Measurements from ENCODE around the gene UGT1A3.

UGT1A3 gene

DNA sequence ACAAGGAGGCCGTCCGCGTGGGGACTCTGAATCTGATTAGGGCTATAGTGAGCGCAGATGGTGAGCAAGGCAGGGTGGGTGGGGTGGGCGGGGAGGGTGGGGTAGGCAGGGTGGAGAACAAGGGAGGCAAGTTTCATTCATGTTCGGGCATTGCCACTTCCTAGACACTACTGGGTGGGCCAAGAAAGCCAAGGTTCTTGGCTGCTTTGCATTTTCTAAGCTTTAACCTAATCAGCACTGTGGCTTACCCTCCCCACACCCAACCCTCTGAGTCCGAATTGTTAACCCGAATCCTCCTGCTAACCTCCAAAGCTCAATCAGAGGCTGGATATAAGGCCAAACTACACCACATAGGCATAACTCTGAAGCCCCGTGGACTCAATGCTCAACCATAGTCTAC lies 67.4 kb downstream of the UGT1A3 start:
- DNase-seq (ENCODE audit: low spot score), result no peak

DNA sequence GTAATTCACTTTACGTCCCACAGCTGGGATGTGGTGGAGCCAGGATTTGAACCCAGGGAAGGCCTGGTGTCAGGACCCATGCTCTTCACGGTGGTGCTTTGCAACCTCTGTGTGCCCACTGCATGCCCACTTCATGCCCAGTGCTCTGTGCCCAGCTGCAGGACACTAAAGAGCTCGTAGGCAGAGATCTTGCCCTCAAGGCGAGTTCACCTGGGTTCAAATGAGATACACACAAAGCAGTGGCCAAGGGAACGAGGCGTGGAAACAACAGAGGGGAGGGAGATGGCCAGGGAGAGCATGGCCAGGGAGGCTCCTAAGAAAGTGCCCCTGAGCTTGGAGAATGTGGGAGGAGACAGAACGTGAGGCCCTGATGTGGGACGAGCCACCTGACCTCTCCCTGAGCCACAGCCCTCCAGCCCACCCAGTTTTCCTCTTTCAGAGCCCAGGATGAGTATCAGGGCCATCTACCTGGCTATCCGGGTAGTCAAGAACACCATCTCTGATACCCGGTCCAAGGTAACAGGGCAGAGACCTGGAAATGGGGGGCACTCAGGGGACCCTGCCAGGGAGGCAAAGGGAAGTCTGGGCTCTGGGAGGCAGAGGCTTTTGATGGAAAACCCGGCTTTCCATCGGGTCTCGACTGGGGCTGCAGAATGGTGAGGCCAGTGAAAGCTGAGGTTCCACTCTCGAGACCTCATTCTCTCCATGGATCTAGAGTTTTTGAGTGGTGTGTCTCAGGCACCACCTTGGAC lies 69.7 kb downstream of the UGT1A3 start:
- no peak for DNase-seq (ENCODE audit: low spot score)

DNA sequence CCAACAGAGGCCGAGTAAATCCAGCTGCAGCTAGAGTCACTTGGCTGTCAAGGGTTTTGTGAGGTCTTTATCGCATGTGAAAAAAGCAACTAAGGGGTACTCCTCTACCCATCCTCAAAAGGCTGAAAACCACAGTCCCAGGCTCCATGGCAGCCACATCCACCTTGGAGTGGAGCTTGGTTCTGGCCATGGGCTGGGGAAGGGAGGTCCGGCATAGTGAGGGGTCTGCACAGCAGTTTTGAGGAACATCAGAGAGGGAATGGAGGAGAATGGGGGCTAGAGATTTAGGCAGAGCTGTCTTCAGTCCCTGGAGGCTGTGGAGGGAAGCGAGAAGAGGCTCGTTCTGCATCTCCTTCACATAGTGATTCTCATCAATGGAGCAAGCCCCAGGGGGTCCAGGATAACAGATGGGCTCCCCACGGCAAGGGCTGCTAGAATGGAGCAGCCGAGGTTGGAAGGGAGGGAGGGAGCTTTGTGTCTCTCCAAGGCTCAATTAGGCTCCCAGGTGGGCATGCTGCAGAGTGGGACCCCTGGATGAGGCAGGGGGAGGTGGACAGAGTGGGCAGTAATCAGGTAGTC lies 70.3 kb downstream of the UGT1A3 start:
- DNase-seq (ENCODE audit: low spot score), result no peak

DNA sequence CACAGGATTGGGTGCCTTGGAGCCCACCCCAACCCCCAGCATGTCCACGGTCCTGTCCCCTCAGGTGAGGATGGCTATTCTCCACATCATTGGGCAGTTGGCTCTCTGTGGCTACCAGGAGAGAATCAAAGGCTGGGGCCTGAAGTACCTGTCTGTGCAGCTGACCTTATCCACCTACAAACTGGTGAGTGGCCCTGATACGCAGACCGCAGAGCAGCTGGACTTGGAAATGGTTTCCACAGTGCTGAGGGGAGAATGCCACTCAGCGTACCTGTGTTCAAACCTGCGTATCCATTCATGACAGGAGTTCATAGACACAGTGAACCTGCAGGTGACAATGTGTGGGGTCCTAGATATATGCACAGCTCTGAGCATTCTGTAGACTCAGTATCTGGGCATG lies 70.9 kb downstream of the UGT1A3 start:
- DNase-seq (ENCODE audit: low spot score), result no peak

DNA sequence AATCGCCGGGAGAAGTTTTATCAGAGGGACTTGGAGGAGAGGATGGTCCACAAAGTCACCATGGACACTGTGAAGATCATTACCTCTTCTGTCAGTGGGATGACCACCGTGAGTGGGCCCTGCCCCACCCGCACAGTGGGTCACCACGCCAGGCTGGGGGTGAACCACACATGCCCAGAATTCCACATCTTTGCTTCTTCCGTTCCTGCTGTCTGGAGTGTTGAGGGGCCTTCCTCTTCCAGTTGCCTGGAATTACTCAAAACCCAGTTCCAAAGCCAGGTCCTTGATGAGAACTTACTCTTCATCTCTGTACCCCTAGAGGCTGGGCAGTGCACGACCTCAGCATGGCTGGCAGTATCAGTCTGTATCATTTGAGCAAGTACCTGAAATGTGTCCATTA lies 71.4 kb downstream of the UGT1A3 start:
- DNase-seq (ENCODE audit: low spot score), result no peak

DNA sequence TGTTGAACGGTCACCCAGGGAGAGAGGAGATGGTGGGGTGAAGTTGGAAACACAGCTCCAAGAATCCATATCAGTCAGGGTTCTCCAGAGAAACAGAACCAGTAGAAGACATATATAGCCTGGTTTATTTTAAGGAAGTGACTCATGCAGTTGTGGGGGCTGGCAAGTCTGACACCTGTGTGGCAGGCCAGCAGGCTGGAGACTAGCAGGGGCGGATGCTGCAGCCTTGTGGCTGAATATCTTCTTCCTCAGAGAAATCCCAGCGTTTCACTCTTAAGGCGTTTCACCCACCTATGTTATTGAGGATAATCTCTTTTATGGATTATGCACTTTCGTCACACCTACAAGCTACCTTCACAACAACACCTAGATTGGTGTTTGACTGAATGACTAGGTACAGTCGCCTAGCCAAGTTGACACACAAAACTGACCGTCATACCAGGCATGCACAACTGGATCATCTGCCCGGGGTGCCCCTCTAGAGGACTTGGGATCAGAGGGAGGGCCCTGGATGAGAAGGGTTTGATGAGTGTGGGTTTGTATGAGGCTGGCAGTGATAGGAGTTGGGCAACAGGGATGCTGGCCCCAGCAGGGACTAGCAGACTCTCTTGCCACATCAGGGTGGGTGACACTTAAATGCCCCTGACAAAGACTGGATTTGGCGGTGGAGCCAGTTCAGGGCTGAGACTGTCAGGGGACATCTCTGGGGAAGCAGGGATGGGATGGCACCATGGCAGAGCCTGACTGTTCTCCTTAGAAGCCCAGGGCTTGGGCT lies 72.7 kb downstream of the UGT1A3 start:
- peak; percentile 3 for DNase-seq (ENCODE audit: low spot score)

DNA sequence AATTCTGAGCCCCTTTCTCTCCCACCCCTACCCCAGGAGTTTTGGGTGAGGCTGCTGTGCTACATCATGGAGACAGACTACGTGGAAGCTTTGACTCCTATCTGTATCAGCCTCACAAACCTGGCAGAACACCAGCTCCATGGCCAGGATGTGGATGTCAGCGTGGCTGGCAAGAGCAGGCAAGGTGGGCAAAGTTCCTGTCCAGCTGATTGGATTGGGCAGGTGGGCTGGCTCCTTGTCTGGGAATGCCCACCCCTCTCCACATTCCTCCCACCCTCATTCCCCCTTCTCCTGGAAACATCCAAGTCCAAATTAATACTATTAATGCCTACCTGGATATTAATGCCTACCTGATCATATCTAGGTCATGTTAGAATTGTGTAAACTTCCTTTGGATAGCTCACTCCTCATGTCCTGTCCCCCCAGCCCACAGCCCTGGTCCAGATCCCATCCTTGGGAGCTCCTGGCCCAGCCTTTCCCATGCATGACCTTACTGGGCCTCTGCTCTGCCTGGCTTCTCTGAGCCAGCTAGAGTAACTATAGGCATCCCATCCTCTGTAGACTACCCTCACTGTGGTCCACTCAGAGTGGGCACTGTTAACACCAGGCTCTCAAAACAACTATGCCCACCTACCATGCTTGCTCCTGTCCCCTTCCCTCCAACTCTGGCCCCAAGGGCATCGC lies 73.4 kb downstream of the UGT1A3 start:
- DNase-seq (ENCODE audit: low spot score), result no peak

DNA sequence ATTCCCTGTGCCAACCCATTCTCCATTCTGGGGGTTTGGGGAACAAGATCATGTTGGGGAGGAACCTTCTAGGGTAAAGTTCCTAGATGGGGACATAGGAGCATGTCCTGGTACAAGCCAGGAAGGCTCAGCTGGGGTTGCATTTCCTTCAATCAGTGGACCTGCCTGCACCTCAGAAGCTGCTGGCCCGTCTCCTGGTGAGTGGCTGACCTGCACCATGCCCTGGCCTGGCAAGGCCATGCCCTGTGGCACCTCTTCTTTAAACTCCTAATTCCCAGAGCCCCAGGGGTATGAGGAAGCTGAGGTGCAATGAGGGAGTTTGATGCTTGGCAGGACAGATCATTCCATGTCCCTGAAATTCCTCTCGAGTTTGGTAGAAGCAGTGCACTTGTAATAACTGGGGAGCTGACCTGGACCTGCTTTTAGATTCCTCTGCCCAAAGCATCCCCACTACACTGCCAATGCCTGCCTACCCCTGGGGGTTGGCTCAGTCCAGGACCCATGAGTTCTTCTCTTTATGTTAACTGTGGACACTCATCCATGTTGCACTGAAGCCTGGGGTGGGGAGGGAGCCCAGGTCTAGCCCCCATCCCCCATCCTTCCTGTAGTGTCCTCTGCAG lies 74.6 kb downstream of the UGT1A3 start:
- no peak for DNase-seq (ENCODE audit: low spot score)

DNA sequence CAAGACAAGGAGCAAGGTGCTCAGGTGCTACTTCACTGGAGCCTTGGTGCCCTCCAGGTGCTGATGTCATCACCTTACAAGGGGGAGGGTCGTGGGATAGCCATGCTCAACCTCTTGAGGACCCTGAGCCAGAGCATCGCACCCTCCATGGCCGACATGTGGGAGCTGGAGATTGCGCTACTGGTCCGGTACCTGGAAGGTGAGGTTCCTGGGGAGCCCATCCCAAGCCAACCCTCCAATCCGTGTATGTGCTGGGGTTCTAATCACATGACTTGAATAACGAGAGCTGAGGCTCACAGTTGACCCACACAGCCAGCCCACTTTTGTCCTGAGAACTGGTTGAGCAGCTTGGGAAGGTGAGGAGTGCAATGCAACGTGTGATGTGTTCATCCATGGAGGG lies 75.2 kb downstream of the UGT1A3 start:
- DNase-seq (ENCODE audit: low spot score), result no peak

DNA sequence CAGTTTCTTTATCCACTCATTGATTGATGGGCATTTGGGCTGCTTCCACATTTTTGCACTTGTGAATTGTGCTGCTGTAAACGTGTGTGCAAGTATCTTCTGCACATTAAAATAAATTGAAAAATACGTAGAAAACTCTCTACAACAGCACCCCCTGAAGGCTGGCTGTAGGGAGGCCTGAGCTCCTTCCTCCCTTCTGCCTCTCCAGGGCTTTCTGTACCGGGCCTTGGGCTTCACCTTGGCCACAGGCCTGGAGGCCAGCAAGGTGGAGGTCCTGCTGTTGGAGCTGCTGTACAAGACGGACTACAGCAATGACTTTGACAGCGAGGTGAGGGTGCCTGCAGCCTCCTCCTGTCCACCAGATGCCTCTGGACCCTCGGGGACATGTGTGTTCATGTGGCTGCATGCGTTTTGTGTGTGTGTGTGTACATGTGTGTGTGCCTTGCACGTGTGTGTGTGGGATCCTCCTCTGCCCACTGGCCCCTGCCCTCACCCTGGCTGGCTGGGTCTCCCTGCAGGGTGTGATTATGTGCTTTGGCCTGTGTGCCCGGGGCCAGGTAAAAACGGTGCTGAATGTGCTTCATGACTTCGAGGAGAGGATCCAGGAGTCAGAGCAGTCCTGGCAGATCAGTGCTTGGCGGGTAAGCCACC lies 78.5 kb downstream of the UGT1A3 start:
- no peak for DNase-seq (ENCODE audit: low spot score)

DNA sequence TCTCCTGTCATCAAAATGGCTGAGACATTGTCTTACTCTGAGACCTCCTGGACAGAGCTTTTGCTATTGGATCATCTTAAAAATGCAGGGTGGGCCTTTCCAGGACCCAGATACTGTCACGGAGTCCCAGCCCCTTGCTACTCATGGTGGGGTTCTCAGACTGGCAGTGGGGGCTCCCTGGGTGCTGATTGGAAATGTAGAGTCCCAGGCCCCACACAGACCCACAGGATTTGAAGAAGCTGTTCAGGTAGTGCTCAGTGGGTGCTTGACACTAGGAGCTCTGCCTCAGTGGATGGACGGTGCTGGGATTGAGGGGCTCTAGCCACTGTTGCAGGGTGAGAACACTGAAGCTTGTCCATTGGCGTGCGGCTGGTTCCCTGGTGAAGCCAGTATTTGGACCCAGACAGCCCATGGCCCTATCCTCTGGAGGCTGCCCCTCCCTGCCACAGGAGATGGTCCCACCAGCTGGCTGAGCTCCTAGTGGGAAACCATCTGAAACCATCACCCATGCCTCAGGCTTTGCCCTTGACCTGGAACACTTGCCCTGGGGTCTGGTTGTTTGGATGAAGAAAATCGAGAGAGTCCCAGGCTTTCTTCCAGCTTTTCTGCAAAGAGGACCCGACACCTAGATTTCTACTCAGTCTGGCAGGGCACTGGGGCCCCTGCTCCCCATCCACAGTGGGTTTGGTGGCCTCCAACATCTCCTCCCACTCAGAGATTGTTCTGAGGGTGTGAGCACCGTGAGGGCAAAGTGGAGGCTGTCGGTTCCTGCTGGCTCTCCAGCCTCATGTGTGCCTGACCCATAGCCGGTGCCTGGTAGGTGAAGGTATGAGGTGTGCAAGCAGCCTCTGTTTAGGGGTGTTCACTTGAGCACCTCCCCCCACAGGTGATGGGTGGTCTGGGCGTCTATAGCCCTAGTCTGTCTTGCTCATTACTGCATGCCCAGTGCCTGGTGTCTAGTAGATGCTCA lies 79.4 kb downstream of the UGT1A3 start:
- DNase-seq (ENCODE audit: low spot score), result no peak

DNA sequence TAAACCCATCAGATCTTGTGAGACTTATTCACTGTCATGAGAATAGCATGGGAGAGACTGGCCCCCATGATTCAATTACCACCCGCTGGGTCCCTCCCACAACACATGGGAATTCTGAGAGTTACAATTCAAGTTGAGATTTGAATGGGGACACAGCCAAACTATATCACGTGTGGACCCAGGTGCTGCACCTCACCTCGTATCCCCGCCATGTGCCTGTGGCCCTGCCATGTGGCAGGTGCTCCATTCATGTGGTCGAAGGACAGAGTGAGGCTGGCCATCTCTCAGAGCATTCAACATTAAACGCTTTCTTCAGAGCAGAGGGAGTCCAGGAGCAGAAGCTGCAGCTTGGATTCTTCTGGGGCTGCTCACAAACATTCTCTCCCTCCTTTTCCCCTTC lies 81.5 kb downstream of the UGT1A3 start:
- DNase-seq (ENCODE audit: low spot score), result no peak

DNA sequence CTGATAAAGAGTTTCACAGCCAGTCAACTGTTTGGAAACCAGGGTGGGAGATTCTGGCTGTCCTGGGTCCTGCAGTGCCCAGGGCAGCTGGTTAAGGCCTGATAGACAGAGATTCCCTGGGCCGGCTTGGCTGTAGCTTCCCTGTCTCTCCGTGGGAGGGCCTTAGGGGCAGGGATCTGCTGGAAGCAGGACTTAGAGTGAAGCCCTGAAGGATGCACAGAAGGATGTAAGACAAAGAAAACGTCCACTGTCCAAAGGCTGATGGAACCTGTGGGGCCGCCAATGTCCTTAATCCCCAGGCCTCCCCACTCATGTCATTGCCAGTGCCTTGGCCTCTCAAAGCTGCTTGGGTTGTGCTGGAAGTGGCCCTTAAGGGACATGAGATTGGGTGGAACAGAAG lies 82.2 kb downstream of the UGT1A3 start:
- DNase-seq (ENCODE audit: low spot score), result no peak

DNA sequence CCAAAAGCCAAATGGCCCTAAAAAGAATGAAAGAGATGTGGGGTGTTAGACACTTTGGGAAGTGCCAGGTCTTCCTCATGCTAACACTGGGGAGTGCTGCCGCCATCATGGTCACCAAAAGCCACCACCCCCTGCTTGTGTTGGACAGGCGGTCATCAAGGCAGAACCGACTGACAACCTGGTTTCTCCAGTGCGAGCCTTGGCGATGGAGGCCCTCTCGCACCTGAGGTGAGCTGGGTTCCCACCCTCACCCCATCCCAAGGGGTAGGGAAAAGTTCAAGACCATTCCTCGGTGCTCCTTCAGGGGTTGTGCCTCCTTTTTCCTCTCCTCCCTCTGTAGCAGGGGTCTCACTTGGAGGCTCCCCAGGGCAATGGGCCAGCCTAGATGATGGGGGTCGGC lies 82.9 kb downstream of the UGT1A3 start:
- no peak for DNase-seq (ENCODE audit: low spot score)

DNA sequence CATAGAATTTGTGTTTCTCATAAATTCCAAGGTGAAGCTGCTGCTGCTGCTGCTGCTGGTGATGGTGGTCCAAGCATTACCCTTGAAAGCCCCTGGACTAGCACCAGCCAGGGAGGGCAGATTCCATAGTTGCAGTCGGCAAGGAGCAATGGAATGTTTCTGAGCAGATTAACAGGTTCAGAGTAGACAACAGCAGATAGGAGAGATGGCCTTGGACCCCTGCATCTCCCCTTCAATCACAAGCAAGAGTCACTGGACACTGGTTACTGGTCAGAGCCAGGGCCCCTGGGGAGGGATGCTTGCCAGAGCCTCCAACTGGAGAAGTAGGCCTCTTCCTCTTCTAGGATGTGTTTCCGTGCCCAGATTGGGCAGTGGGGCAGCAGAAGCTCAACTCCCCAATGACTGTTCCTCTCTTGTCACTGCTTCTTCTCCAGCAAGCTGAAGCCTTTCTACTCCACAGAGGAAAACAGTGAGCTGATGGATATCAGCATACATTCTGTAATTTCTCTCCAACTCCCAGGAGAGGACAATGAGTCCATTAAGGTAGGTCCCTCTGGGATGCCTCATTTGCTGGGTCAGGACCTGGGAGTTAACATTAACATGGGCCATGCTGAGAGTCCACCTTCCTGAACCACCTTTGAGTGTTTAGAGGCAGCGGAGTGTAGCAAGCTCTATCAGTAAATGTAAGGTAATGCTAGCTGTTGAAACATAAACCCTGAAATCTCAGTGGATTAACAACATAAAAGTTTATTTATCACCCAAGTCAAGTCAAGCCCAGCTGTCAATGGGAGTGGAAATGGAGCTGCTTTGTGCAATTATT lies 84.6 kb downstream of the UGT1A3 start:
- DNase-seq (ENCODE audit: low spot score), result no peak

DNA sequence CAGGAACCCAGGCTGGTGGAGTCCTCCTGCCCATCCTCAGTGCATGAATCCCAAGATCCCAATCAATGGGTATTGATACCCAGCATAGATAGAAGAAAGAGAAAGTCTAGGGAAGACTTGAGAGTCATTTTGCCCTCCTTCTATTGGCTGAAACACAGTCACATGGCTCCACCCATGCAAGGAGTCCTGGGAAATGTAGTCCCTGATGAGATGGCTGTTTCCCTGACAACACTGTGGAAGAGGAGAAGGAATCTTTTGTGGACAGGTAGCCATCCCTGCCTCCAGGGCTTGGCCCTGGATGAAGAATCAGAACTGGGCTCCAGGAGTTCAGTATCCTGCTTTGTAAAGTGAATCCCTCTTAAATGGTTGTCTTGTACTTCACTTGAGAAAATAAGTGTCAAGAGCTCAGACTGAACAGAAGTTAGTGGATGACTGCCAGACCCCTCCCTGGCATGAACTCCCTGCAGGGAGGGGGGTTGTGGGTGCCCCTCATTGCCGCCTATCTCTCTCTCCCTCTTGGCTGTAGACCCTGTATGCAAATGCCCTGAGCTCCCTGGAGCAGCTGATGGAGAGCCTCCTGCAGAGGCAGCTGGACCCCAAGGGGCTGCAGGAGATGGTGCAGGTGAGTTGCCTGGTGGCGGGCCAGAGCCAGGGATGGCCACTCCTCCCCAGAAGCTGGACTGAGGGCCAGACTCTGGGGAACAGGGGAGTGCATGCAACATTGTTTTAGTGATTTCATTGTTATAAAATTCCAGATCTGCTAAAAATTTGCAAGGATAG lies 85.4 kb downstream of the UGT1A3 start:
- DNase-seq (ENCODE audit: low spot score), result no peak

DNA sequence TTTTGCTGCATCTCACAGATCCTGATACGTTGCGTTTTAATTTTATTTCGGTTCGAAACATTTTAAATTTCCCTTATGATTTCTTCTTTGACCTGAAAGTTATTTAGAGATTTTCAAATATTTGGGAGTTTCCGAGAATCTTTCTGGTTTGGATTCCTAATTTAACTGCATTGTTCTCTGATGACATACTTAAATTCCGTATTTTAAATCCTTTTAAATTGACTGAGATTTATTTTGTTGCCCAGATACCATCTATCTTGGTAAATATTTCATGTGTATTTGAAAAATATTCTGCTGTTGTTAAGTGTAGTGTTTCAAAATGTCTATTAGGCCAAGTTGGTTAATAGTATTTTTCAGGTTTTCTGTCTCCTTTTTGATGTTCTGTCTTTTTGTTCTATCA lies 87.0 kb downstream of the UGT1A3 start:
- no peak for DNase-seq (ENCODE audit: low spot score)

DNA sequence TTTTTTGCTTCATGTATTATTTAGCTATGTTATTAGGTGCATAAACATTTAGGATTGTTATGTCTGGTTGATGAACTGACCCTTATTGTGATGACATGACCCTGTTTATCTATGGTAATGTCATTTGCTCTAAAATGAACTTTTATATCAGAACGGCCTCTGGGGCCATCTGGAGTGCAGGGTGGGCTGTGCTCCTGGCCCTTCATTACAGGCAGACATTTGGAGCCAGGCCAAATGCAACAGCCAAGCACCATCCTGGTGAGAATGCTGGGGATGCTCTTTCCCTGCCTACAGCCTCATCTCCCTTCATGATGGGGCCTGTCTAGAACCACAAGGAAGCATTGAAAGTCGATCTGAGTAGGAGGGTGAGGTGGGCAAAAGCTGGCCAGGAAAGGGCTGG lies 87.5 kb downstream of the UGT1A3 start:
- DNase-seq (ENCODE audit: low spot score), result no peak

DNA sequence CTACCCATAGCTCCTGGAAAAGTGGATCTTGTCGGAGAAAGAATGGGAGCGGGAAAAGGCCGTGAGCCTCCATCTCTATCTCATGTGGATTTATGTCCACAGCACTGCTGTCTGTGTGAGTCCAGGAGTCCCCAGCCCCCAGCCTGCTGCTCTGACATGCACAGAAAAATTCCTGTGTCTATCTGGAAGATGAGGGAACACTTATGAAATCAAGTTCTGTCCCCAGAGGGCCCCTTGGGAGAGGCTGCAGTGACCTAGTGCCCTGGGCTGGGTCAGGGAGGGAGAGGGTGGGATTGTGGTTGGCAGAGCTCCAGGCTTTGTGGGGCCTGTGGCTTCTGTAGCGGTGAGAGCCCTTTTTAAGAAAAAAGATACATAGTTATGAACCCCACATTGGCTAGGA lies 87.9 kb downstream of the UGT1A3 start:
- DNase-seq (ENCODE audit: low spot score), result no peak
